GM23338 (cell line): ENCODE results near the gene C16orf87. TPM values are rescaled to one million over a fixed set of nuclear protein-coding genes. Genes with fewer than 3 reads are reported as not detected.

Source experiments
- ATAC-seq: fragments of 200-7000 bp; cut with Tn5 transposase; 3 replicates; pipeline ENCODE4 v1.9.1; 2020
- DNase-seq: peaks from one replicate; pipeline ENCODE4 v3.0.0-alpha.2; 2015; ENCODE audit warnings: low spot score
- H2AFZ ChIP-seq: fragments of 200-600 bp; sonication (generic); 2 replicates; pipeline ENCODE4 v1.8.0; 2016; ENCODE audit warnings: antibody characterized with exemption, mild to moderate bottlenecking, moderate library complexity
- H3F3A ChIP-seq: fragments of 200-600 bp; sonication (generic); replicated peaks from 2 replicates; pipeline ENCODE4 v1.8.0; 2017; ENCODE audit warnings: antibody characterized with exemption, mixed run types, low read depth
- H3K27ac ChIP-seq: fragments of 200-600 bp; sonication (generic); 2 replicates; pipeline ENCODE4 v1.6.1; 2016; ENCODE audit warnings: low read depth
- H3K27me3 ChIP-seq: fragments of 200-600 bp; sonication (generic); 2 replicates; pipeline ENCODE4 v1.8.0; 2016; ENCODE audit warnings: mild to moderate bottlenecking, mixed run types, moderate library complexity; ENCODE audit not compliant: insufficient read depth
- H3K36me3 ChIP-seq: fragments of 200-600 bp; sonication (generic); 2 replicates; pipeline ENCODE4 v1.8.0; 2016; ENCODE audit warnings: mild to moderate bottlenecking; ENCODE audit not compliant: insufficient read depth
- H3K4me1 ChIP-seq: fragments of 200-600 bp; sonication (generic); 2 replicates; pipeline ENCODE4 v1.8.0; 2016; ENCODE audit warnings: mild to moderate bottlenecking, moderate library complexity; ENCODE audit not compliant: insufficient read depth
- H3K4me2 ChIP-seq: fragments of 200-600 bp; sonication (generic); 2 replicates; pipeline ENCODE4 v1.7.1; 2017; ENCODE audit warnings: mixed run types
- H3K4me3 ChIP-seq: fragments of 200-600 bp; sonication (generic); 2 replicates; pipeline ENCODE4 v1.6.1; 2016; ENCODE audit warnings: mixed run types
- H3K79me2 ChIP-seq: fragments of 200-600 bp; sonication (generic); replicated peaks from 2 replicates; pipeline ENCODE4 v1.8.0; 2017; ENCODE audit warnings: mild to moderate bottlenecking; ENCODE audit not compliant: insufficient read depth
- H3K9me2 ChIP-seq: fragments of 200-600 bp; sonication (generic); 2 replicates; pipeline ENCODE4 v1.8.0; 2017; ENCODE audit not compliant: insufficient read depth
- H4K20me1 ChIP-seq: fragments of 200-600 bp; sonication (generic); replicated peaks from 2 replicates; pipeline ENCODE4 v1.8.0; 2017; ENCODE audit warnings: mild to moderate bottlenecking; ENCODE audit not compliant: insufficient read depth
- H3K27ac Mint-ChIP-seq: 2 replicates; pipeline ENCODE4 v1.8.0; 2020; ENCODE audit warnings: inconsistent platforms, mild to moderate bottlenecking, moderate library complexity, mixed read lengths
- H3K27me3 Mint-ChIP-seq: 3 replicates; pipeline ENCODE4 v1.8.0; 2022; ENCODE audit warnings: low read depth, mild to moderate bottlenecking, moderate library complexity, mixed read lengths, inconsistent platforms; ENCODE audit not compliant: insufficient read depth, poor library complexity
- H3K36me3 Mint-ChIP-seq: 3 replicates; pipeline ENCODE4 v1.8.0; 2021; ENCODE audit warnings: low read depth, mild to moderate bottlenecking, inconsistent platforms, moderate library complexity, mixed read lengths
- H3K4me1 Mint-ChIP-seq: 3 replicates; pipeline ENCODE4 v1.8.0; 2020; ENCODE audit warnings: mild to moderate bottlenecking, inconsistent platforms, mixed read lengths
- H3K4me3 Mint-ChIP-seq: 3 replicates; pipeline ENCODE4 v1.8.0; 2021; ENCODE audit warnings: moderate library complexity, mild to moderate bottlenecking, inconsistent platforms, mixed read lengths
- H3K9me3 Mint-ChIP-seq: 3 replicates; pipeline ENCODE4 v1.8.0; 2020; ENCODE audit warnings: moderate library complexity, mild to moderate bottlenecking, inconsistent platforms, mixed read lengths
- CREB1 ChIP-seq: fragments of 250-450 bp; sonication (Bioruptor Pico); IDR thresholded peaks from 2 replicates; pipeline ENCODE4 v1.5.0; 2020; ENCODE audit warnings: low read depth, mild to moderate bottlenecking, moderate library complexity
- EZH2 ChIP-seq: fragments of 200-600 bp; sonication (generic); IDR thresholded peaks from one replicate; pipeline ENCODE4 v1.8.0; 2017; ENCODE audit warnings: antibody characterized with exemption, mild to moderate bottlenecking, low read depth; ENCODE audit not compliant: unreplicated experiment
- EZH2phosphoT487 ChIP-seq: fragments of 200-600 bp; sonication (generic); IDR thresholded peaks from one replicate; pipeline ENCODE4 v1.8.1; 2018; ENCODE audit warnings: antibody characterized with exemption; ENCODE audit not compliant: unreplicated experiment
- JUNB ChIP-seq: IDR thresholded peaks from one replicate; pipeline ENCODE4 v1.6.1; 2016; ENCODE audit warnings: antibody characterized with exemption; ENCODE audit not compliant: unreplicated experiment
- NANOG ChIP-seq: IDR thresholded peaks from 2 replicates; pipeline ENCODE4 v1.6.1; 2016; ENCODE audit warnings: antibody characterized with exemption, borderline replicate concordance
- POLR2AphosphoS5 ChIP-seq: IDR thresholded peaks from 2 replicates; pipeline ENCODE4 v1.6.1; 2016; ENCODE audit warnings: antibody characterized with exemption, low read depth
- STAT1 ChIP-seq: IDR thresholded peaks from one replicate; pipeline ENCODE4 v1.6.1; 2016; ENCODE audit warnings: antibody characterized with exemption; ENCODE audit not compliant: unreplicated experiment
- ZNF114 ChIP-seq: fragments of 250-450 bp; sonication (Bioruptor Pico); IDR thresholded peaks from 2 replicates; pipeline ENCODE4 v1.5.0; 2020; ENCODE audit warnings: mild to moderate bottlenecking, moderate library complexity
- ZNF331 ChIP-seq: fragments of 250-450 bp; sonication (Bioruptor Pico); IDR thresholded peaks from 2 replicates; pipeline ENCODE4 v1.5.0; 2020; ENCODE audit warnings: low read depth, mild to moderate bottlenecking, moderate library complexity
- polyA plus RNA-seq: library from polyadenylated mRNA; unstranded; fragments of >200 nt; fragmentation: Nextera tagmentation; extraction: Ambion mirVana; gene quantifications from 2 replicates; pipeline ENCODE4 v1.2.1, GENCODE V29; 2016
- total RNA-seq: library from RNA; depleted of rRNA; stranded (reverse); fragments of >200 nt; shearing (Covaris generic); gene quantifications from 2 replicates; pipeline ENCODE4 v1.2.3, GENCODE V29; 2014
- TF ChIP-seq, protein P1 (sequence below), 2 experiments: fragments of 200-600 bp in 1 of 2; sonication (generic) in 1 of 2; conservative IDR thresholded peaks; 2 replicates each; pipeline versions ENCODE4 v1.5.1 to v1.6.1; 2016 to 2017; ENCODE audit warnings: antibody characterized with exemption in 2 of 2, low read depth in 2 of 2, mild to moderate bottlenecking in 2 of 2, moderate library complexity in 1 of 2
- TF ChIP-seq, protein P2 (sequence below): IDR thresholded peaks from one replicate; pipeline ENCODE4 v1.6.1; 2018; ENCODE audit warnings: antibody characterized with exemption; ENCODE audit not compliant: unreplicated experiment
- TF ChIP-seq, protein P3 (sequence below): fragments of 250-450 bp; sonication (Bioruptor Pico); IDR thresholded peaks from 2 replicates; pipeline ENCODE4 v1.5.0; 2020; ENCODE audit warnings: mild to moderate bottlenecking, moderate library complexity

The C16orf87 gene
- total and polyA plus RNA-seq, 2 experiments from 2014 or later = 23.4 to 46.0 TPM

DNA sequence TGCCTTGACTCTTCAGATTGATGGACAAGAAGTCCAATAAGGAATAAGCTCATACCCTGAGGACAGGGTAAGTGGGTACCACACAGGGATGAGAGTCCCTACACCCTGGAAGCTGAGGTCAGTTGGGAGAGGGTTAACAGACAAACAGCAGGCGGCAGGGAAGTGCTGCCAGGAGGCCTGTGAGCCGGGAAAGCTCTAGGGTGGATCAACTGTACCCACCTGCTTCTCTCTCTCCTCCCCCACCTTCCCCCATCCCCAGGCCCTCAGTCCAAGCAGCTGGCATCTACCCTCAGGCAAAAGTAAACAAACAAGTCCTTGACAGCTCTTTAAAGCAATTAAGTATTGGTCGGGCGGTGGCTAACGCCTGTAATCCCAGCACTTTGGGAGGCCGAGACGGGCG is 62.2 kb downstream of the C16orf87 start:
- H3K4me3 Mint-ChIP-seq = no peak overlapping the region
- no peak for ATAC-seq
- no peak for DNase-seq
- H3K4me2 ChIP-seq = no peak overlapping the region
- no peak overlapping the region; the same call in 1 of the 2 replicates for H2AFZ ChIP-seq
- H3K27ac Mint-ChIP-seq = no peak overlapping the region
- H3K27me3 ChIP-seq = no peaks in the 10 kb centered on the region
- H3K9me2 ChIP-seq = no peaks in the 10 kb centered on the region
- no peak for TF ChIP-seq NANOG
- no peak for TF ChIP-seq STAT1
- TF ChIP-seq POLR2AphosphoS5 = no peak
- TF ChIP-seq EZH2 = no peak
- TF ChIP-seq ZNF114 = no peak
- TF ChIP-seq, protein P1, sequence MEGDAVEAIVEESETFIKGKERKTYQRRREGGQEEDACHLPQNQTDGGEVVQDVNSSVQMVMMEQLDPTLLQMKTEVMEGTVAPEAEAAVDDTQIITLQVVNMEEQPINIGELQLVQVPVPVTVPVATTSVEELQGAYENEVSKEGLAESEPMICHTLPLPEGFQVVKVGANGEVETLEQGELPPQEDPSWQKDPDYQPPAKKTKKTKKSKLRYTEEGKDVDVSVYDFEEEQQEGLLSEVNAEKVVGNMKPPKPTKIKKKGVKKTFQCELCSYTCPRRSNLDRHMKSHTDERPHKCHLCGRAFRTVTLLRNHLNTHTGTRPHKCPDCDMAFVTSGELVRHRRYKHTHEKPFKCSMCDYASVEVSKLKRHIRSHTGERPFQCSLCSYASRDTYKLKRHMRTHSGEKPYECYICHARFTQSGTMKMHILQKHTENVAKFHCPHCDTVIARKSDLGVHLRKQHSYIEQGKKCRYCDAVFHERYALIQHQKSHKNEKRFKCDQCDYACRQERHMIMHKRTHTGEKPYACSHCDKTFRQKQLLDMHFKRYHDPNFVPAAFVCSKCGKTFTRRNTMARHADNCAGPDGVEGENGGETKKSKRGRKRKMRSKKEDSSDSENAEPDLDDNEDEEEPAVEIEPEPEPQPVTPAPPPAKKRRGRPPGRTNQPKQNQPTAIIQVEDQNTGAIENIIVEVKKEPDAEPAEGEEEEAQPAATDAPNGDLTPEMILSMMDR (conservative IDR thresholded peaks at IDR 0.05; ENCODE audit: low read depth in 2 of 2) = no peak
- no peak for TF ChIP-seq ZNF331 (CRISPR knock-in tag)
- TF ChIP-seq, protein P2, sequence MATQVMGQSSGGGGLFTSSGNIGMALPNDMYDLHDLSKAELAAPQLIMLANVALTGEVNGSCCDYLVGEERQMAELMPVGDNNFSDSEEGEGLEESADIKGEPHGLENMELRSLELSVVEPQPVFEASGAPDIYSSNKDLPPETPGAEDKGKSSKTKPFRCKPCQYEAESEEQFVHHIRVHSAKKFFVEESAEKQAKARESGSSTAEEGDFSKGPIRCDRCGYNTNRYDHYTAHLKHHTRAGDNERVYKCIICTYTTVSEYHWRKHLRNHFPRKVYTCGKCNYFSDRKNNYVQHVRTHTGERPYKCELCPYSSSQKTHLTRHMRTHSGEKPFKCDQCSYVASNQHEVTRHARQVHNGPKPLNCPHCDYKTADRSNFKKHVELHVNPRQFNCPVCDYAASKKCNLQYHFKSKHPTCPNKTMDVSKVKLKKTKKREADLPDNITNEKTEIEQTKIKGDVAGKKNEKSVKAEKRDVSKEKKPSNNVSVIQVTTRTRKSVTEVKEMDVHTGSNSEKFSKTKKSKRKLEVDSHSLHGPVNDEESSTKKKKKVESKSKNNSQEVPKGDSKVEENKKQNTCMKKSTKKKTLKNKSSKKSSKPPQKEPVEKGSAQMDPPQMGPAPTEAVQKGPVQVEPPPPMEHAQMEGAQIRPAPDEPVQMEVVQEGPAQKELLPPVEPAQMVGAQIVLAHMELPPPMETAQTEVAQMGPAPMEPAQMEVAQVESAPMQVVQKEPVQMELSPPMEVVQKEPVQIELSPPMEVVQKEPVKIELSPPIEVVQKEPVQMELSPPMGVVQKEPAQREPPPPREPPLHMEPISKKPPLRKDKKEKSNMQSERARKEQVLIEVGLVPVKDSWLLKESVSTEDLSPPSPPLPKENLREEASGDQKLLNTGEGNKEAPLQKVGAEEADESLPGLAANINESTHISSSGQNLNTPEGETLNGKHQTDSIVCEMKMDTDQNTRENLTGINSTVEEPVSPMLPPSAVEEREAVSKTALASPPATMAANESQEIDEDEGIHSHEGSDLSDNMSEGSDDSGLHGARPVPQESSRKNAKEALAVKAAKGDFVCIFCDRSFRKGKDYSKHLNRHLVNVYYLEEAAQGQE = no peak
- TF ChIP-seq, protein P3, sequence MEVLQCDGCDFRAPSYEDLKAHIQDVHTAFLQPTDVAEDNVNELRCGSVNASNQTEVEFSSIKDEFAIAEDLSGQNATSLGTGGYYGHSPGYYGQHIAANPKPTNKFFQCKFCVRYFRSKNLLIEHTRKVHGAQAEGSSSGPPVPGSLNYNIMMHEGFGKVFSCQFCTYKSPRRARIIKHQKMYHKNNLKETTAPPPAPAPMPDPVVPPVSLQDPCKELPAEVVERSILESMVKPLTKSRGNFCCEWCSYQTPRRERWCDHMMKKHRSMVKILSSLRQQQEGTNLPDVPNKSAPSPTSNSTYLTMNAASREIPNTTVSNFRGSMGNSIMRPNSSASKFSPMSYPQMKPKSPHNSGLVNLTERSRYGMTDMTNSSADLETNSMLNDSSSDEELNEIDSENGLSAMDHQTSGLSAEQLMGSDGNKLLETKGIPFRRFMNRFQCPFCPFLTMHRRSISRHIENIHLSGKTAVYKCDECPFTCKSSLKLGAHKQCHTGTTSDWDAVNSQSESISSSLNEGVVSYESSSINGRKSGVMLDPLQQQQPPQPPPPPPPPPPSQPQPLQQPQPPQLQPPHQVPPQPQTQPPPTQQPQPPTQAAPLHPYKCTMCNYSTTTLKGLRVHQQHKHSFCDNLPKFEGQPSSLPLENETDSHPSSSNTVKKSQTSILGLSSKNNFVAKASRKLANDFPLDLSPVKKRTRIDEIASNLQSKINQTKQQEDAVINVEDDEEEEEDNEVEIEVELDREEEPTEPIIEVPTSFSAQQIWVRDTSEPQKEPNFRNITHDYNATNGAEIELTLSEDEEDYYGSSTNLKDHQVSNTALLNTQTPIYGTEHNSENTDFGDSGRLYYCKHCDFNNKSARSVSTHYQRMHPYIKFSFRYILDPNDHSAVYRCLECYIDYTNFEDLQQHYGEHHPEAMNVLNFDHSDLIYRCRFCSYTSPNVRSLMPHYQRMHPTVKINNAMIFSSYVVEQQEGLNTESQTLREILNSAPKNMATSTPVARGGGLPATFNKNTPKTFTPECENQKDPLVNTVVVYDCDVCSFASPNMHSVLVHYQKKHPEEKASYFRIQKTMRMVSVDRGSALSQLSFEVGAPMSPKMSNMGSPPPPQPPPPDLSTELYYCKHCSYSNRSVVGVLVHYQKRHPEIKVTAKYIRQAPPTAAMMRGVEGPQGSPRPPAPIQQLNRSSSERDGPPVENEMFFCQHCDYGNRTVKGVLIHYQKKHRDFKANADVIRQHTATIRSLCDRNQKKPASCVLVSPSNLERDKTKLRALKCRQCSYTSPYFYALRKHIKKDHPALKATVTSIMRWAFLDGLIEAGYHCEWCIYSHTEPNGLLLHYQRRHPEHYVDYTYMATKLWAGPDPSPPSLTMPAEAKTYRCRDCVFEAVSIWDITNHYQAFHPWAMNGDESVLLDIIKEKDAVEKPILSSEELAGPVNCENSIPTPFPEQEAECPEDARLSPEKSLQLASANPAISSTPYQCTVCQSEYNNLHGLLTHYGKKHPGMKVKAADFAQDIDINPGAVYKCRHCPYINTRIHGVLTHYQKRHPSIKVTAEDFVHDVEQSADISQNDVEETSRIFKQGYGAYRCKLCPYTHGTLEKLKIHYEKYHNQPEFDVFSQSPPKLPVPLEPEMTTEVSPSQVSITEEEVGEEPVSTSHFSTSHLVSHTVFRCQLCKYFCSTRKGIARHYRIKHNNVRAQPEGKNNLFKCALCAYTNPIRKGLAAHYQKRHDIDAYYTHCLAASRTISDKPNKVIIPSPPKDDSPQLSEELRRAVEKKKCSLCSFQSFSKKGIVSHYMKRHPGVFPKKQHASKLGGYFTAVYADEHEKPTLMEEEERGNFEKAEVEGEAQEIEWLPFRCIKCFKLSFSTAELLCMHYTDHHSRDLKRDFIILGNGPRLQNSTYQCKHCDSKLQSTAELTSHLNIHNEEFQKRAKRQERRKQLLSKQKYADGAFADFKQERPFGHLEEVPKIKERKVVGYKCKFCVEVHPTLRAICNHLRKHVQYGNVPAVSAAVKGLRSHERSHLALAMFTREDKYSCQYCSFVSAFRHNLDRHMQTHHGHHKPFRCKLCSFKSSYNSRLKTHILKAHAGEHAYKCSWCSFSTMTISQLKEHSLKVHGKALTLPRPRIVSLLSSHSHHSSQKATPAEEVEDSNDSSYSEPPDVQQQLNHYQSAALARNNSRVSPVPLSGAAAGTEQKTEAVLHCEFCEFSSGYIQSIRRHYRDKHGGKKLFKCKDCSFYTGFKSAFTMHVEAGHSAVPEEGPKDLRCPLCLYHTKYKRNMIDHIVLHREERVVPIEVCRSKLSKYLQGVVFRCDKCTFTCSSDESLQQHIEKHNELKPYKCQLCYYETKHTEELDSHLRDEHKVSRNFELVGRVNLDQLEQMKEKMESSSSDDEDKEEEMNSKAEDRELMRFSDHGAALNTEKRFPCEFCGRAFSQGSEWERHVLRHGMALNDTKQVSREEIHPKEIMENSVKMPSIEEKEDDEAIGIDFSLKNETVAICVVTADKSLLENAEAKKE (CRISPR knock-in tag) = no peak
- TF ChIP-seq CREB1 = no peak
- no peak for TF ChIP-seq EZH2phosphoT487
- TF ChIP-seq JUNB = no peak
- H3K27me3 Mint-ChIP-seq = peaks cover 4% of the 10 kb centered on the region
- no peaks in the 10 kb centered on the region for H3F3A ChIP-seq
- H3K9me3 Mint-ChIP-seq = no peaks in the 10 kb centered on the region
- no peaks in the 10 kb centered on the region for H4K20me1 ChIP-seq
- H3K4me1 Mint-ChIP-seq = no peaks in the 10 kb centered on the region
- H3K36me3 ChIP-seq = no peaks in the 10 kb centered on the region
- H3K36me3 Mint-ChIP-seq = no peaks in the 10 kb centered on the region
- H3K4me1 ChIP-seq = no peaks in the 10 kb centered on the region
- H3K79me2 ChIP-seq = no peaks in the 10 kb centered on the region
- no peak overlapping the region for H3K27ac ChIP-seq
- no peak overlapping the region for H3K4me3 ChIP-seq
